Calu3 (cell line): ENCODE data around the gene GOLPH3L. TPM values are rescaled to one million over a fixed set of nuclear protein-coding genes. Genes with fewer than 3 reads are reported as not detected.

Experiments
- BruUV-seq: library from RNA; stranded (reverse); fragments of 400-500 nt; replicated peaks from 2 replicates; lab custom pipeline; 2021; lab: Mats Ljungman, UMichigan
- CTCF ChIA-PET: fragments of 300-600 bp; sonication (Branson Sonifier 250); formaldehyde crosslinking; loops from one replicate; lab custom pipeline; 2022; ENCODE audit warnings: antibody characterized with exemption; lab: Charles Lee
- DNase-seq: peaks from one replicate; pipeline ENCODE4 v3.0.0; 2022
- H3K27ac Mint-ChIP-seq: one replicate; pipeline ENCODE4 v1.8.0; 2022; ENCODE audit warnings: mixed read lengths; ENCODE audit not compliant: unreplicated experiment
- H3K27me3 Mint-ChIP-seq: one replicate; pipeline ENCODE4 v1.8.0; 2022; ENCODE audit warnings: mixed read lengths; ENCODE audit not compliant: unreplicated experiment
- H3K36me3 Mint-ChIP-seq: one replicate; pipeline ENCODE4 v1.8.0; 2022; ENCODE audit warnings: mild to moderate bottlenecking, moderate library complexity, mixed read lengths; ENCODE audit not compliant: insufficient read depth, unreplicated experiment
- H3K4me1 Mint-ChIP-seq: one replicate; pipeline ENCODE4 v1.8.0; 2022; ENCODE audit warnings: mild to moderate bottlenecking, low read depth, mixed read lengths; ENCODE audit not compliant: unreplicated experiment
- H3K4me3 Mint-ChIP-seq: one replicate; pipeline ENCODE4 v1.8.0; 2022; ENCODE audit warnings: mild to moderate bottlenecking, low read depth, moderate library complexity, mixed read lengths; ENCODE audit not compliant: unreplicated experiment
- H3K9me3 Mint-ChIP-seq: one replicate; pipeline ENCODE4 v1.8.0; 2022; ENCODE audit warnings: low read depth, mixed read lengths; ENCODE audit not compliant: unreplicated experiment
- intact Hi-C: fragments of 100-400 bp; cut with micrococcal nuclease; formaldehyde crosslinking; loops from one replicate; pipeline ENCODE4 v1.10.0; 2022; ENCODE audit not compliant: unreplicated experiment
- total RNA-seq: library from RNA; stranded (reverse); gene quantifications from 2 replicates; pipeline ENCODE4 v1.2.3, GENCODE V29; 2022
- TF ChIP-seq, protein P1 (sequence below): fragments of 200-600 bp; IDR thresholded peaks from one replicate; pipeline ENCODE4 v1.8.0; 2022; ENCODE audit warnings: antibody characterized with exemption; ENCODE audit not compliant: unreplicated experiment

Gene GOLPH3L
- total RNA-seq, 1 experiment from 2014 or later: 64.7 TPM

GRCh38 chr1:150619576-150620509, 77.1 kb downstream of the GOLPH3L start:
- BruUV-seq: no TSS peak
- Mint-ChIP-seq H3K36me3 (peaks cover 82% of the 10 kb centered on the region), H3K27ac (peak overlapping the region; percentile 69), H3K4me1 (peaks cover 74% of the 10 kb centered on the region), H3K9me3 (no peaks in the 10 kb centered on the region), H3K4me3 (no peak overlapping the region), H3K27me3 (no peaks in the 10 kb centered on the region)
- peak; percentile 43 for DNase-seq
- CTCF ChIA-PET: interaction anchor here (0.7 to 1.6 kb wide), 5 partner anchors 10 to 193 kb away, joined by 3 to 8 read pairs (median 3); partner anchors contain the start of genes ENSA, GOLPH3L and MCL1
- intact Hi-C loops: loop anchor here (2.0 to 10.0 kb wide), 4 partner anchors 43 to 192 kb away; partner anchors contain the start of gene GOLPH3L
- TF ChIP-seq, protein P1, sequence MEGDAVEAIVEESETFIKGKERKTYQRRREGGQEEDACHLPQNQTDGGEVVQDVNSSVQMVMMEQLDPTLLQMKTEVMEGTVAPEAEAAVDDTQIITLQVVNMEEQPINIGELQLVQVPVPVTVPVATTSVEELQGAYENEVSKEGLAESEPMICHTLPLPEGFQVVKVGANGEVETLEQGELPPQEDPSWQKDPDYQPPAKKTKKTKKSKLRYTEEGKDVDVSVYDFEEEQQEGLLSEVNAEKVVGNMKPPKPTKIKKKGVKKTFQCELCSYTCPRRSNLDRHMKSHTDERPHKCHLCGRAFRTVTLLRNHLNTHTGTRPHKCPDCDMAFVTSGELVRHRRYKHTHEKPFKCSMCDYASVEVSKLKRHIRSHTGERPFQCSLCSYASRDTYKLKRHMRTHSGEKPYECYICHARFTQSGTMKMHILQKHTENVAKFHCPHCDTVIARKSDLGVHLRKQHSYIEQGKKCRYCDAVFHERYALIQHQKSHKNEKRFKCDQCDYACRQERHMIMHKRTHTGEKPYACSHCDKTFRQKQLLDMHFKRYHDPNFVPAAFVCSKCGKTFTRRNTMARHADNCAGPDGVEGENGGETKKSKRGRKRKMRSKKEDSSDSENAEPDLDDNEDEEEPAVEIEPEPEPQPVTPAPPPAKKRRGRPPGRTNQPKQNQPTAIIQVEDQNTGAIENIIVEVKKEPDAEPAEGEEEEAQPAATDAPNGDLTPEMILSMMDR: no peak

DNA sequence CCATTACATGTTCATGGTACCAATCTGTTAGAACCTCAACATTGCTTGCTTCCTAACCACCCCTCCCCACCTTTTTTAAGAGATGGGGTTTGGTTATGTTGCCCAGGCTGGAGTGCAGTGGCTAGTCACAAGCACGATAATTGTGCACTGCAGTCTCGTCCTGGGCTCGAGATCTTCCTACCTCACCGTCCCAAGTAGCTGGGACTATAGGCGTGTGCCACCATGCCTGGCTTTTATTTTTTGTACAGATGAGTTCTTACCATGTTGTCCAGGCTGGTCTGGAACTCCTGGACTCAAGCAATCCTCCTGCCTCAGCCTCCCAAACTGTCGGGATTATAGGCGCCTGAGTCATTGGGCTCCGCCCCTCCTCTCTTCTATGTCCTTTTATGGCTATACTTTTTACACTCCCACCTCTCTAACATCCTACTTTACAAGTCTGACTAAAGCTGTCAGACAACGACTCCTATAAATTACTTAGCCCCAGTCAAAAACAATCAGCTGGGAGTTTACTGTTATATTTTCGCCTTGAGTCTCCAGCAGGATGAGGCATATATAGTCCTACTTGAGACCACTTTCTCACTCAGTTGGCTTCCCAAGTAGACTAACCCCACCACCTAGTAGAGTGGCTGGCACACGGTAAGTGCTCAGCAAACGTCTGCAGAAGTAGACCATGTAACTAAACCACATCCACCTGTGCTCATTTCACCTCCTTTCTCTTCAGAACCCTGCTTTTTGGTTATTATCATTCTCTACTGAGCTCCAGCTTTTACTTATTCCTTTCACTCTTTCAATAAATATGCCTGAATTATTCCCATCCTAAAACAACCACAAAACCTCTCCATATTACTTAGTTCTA, 81.4 kb downstream of the GOLPH3L start:
- TF ChIP-seq, protein P1: no peak
- CTCF ChIA-PET: interaction anchor here (2.1 kb wide), 1 partner anchor 36 kb away, joined by 6 read pairs; the partner anchor contains the start of gene MCL1
- Mint-ChIP-seq H3K4me1 (peaks cover 78% of the 10 kb centered on the region), H3K36me3 (peaks cover 77% of the 10 kb centered on the region), H3K4me3 (peak overlapping the region; percentile 31), H3K27me3 (no peaks in the 10 kb centered on the region), H3K9me3 (no peaks in the 10 kb centered on the region), H3K27ac (peak overlapping the region; percentile 90)
- intact Hi-C loops: no loop called here
- DNase-seq: peak; percentile 20
- BruUV-seq: no TSS peak

DNA sequence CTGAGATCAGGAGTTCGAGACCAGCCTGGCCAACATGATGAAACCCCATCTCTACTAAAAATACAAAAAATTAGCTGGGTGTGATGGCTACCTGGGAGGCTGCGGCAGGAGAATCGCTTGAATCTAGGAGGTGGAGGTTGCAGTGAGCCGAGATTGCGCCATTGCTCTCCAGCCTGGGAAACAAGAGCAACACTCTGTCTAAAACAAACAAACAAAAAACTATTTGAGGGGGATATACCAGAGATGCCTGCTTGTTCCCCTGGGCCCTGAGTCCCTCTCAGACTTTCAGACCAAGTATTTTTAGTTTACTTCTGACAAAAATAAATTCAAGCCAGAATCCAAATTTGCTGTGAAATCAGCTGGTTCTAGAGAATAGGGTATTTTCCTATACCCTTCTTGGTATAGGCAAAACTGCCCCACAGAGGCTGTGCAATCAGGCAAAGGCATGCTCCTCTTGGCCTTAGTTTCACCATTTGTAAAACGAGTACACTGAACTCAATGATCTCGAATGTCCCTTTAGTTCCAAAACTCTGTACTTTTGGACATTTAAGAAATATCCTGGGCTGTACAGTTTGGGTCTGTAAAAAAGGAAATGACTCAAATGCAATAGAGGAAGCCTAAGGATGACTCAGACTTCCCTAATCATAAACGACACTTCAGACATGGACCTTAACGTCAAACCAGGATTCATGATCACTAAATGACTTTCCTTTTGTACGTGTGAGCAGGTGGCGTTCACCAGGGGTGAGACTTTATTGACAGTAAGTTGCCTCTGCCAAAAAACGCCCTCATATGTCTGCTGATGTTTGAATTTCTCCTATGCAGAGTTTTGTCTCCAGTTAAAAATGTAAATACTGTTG, 83.7 kb downstream of the GOLPH3L start:
- Mint-ChIP-seq H3K27me3 (no peaks in the 10 kb centered on the region), H3K9me3 (no peaks in the 10 kb centered on the region), H3K27ac (peak overlapping the region; percentile 90), H3K4me3 (peak overlapping the region; percentile 33), H3K36me3 (peaks cover 81% of the 10 kb centered on the region), H3K4me1 (peaks cover 75% of the 10 kb centered on the region)
- TSS peak; percentile 8 for BruUV-seq
- intact Hi-C loops: no loop called here
- TF ChIP-seq, protein P1: no peak
- CTCF ChIA-PET: interaction anchor here (0.7 to 1.2 kb wide), 8 partner anchors 9 to 200 kb away, joined by 3 to 7 read pairs (median 3); partner anchors contain the start of gene MCL1
- DNase-seq: peak; percentile 45
